ENCODE data around the gene ZBTB34.

Gene ZBTB34

GRCh38 chr9:126830827-126831226, 29.6 kb upstream of the ZBTB34 start:
- no peaks in the 10 kb centered on the region for H3K9me3 ChIP-seq (ENCODE audit: insufficient read depth, low read depth, low read length)
- no peaks in the 10 kb centered on the region for H3K4me1 ChIP-seq (ENCODE audit: insufficient read depth, low read length)
- H3K9ac ChIP-seq (ENCODE audit: low read depth, low read length), result no peak overlapping the region
- peaks cover 33% of the 10 kb centered on the region for H3K36me3 ChIP-seq (ENCODE audit: insufficient read depth, low read length)
- no peak overlapping the region for H3K4me3 ChIP-seq (ENCODE audit: low read length)
- no peak overlapping the region for H3K27ac ChIP-seq (ENCODE audit: low read depth, low read length)
- WGBS, result 93% methylated on average over 3 of the region's 3 CpGs
- H3K27me3 ChIP-seq (ENCODE audit: insufficient read depth, low read length), result no peaks in the 10 kb centered on the region

GRCh38 chr9:126832440-126832839, 28.0 kb upstream of the ZBTB34 start:
- 95% methylated on average over 9 of the region's 9 CpGs for WGBS
- peaks cover 34% of the 10 kb centered on the region for H3K36me3 ChIP-seq (ENCODE audit: insufficient read depth, low read length)
- H3K27ac ChIP-seq (ENCODE audit: low read depth, low read length), result no peak overlapping the region
- no peak overlapping the region for H3K4me3 ChIP-seq (ENCODE audit: low read length)
- H3K9ac ChIP-seq (ENCODE audit: low read depth, low read length), result no peak overlapping the region
- H3K27me3 ChIP-seq (ENCODE audit: insufficient read depth, low read length), result no peaks in the 10 kb centered on the region
- no peaks in the 10 kb centered on the region for H3K4me1 ChIP-seq (ENCODE audit: insufficient read depth, low read length)
- H3K9me3 ChIP-seq (ENCODE audit: insufficient read depth, low read depth, low read length), result no peaks in the 10 kb centered on the region

GRCh38 chr9:126833020-126833419, 27.4 kb upstream of the ZBTB34 start:
- 95% methylated on average over 24 of the region's 24 CpGs for WGBS
- H3K9ac ChIP-seq (ENCODE audit: low read depth, low read length), result no peak overlapping the region
- H3K27ac ChIP-seq (ENCODE audit: low read depth, low read length), result no peak overlapping the region
- no peaks in the 10 kb centered on the region for H3K4me1 ChIP-seq (ENCODE audit: insufficient read depth, low read length)
- no peaks in the 10 kb centered on the region for H3K9me3 ChIP-seq (ENCODE audit: insufficient read depth, low read depth, low read length)
- H3K4me3 ChIP-seq (ENCODE audit: low read length), result no peak overlapping the region
- H3K36me3 ChIP-seq (ENCODE audit: insufficient read depth, low read length), result peaks cover 34% of the 10 kb centered on the region
- H3K27me3 ChIP-seq (ENCODE audit: insufficient read depth, low read length), result no peaks in the 10 kb centered on the region

GRCh38 chr9:126833710-126834345, 26.6 kb upstream of the ZBTB34 start:
- Histone ChIP-seq H3K36me3 (ENCODE audit: insufficient read depth, low read length) (peaks cover 34% of the 10 kb centered on the region), H3K4me1 (ENCODE audit: insufficient read depth, low read length) (no peaks in the 10 kb centered on the region), H3K27me3 (ENCODE audit: insufficient read depth, low read length) (no peaks in the 10 kb centered on the region), H3K9me3 (ENCODE audit: insufficient read depth, low read depth, low read length) (no peaks in the 10 kb centered on the region), H3K4me3 (ENCODE audit: low read length) (no peak overlapping the region), H3K9ac (ENCODE audit: low read depth, low read length) (no peak overlapping the region), H3K27ac (ENCODE audit: low read depth, low read length) (no peak overlapping the region)
- 96% methylated on average over 8 of the region's 8 CpGs for WGBS

GRCh38 chr9:126834672-126835071, 25.8 kb upstream of the ZBTB34 start:
- H3K4me3 ChIP-seq (ENCODE audit: low read length), result no peak overlapping the region
- no peak overlapping the region for H3K27ac ChIP-seq (ENCODE audit: low read depth, low read length)
- H3K36me3 ChIP-seq (ENCODE audit: insufficient read depth, low read length), result peaks cover 34% of the 10 kb centered on the region
- no peaks in the 10 kb centered on the region for H3K27me3 ChIP-seq (ENCODE audit: insufficient read depth, low read length)
- 95% methylated on average over 2 of the region's 2 CpGs for WGBS
- no peak overlapping the region for H3K9ac ChIP-seq (ENCODE audit: low read depth, low read length)
- no peaks in the 10 kb centered on the region for H3K4me1 ChIP-seq (ENCODE audit: insufficient read depth, low read length)
- H3K9me3 ChIP-seq (ENCODE audit: insufficient read depth, low read depth, low read length), result no peaks in the 10 kb centered on the region

- Histone ChIP-seq H3K36me3 (ENCODE audit: insufficient read depth, low read length) (peaks cover 34% of the 10 kb centered on the region), H3K9ac (ENCODE audit: low read depth, low read length) (no peak overlapping the region), H3K4me3 (ENCODE audit: low read length) (no peak overlapping the region), H3K4me1 (ENCODE audit: insufficient read depth, low read length) (no peaks in the 10 kb centered on the region), H3K27me3 (ENCODE audit: insufficient read depth, low read length) (no peaks in the 10 kb centered on the region), H3K9me3 (ENCODE audit: insufficient read depth, low read depth, low read length) (no peaks in the 10 kb centered on the region), H3K27ac (ENCODE audit: low read depth, low read length) (no peak overlapping the region)
- 86% methylated on average over 1 of the region's 2 CpGs for WGBS
Measured at GRCh38 chr9:126836216-126836615, 24.2 kb upstream of the ZBTB34 start.

GRCh38 chr9:126838055-126838811, 22.2 kb upstream of the ZBTB34 start:
- 92% methylated on average over 7 of the region's 7 CpGs for WGBS
- Histone ChIP-seq H3K27ac (ENCODE audit: low read depth, low read length) (no peak overlapping the region), H3K36me3 (ENCODE audit: insufficient read depth, low read length) (peaks cover 22% of the 10 kb centered on the region), H3K9ac (ENCODE audit: low read depth, low read length) (no peak overlapping the region), H3K4me3 (ENCODE audit: low read length) (no peak overlapping the region), H3K27me3 (ENCODE audit: insufficient read depth, low read length) (no peaks in the 10 kb centered on the region), H3K9me3 (ENCODE audit: insufficient read depth, low read depth, low read length) (no peaks in the 10 kb centered on the region), H3K4me1 (ENCODE audit: insufficient read depth, low read length) (no peaks in the 10 kb centered on the region)

GRCh38 chr9:126838895-126839294, 21.5 kb upstream of the ZBTB34 start:
- peaks cover 16% of the 10 kb centered on the region for H3K36me3 ChIP-seq (ENCODE audit: insufficient read depth, low read length)
- 94% methylated on average over 12 of the region's 12 CpGs for WGBS
- H3K27me3 ChIP-seq (ENCODE audit: insufficient read depth, low read length), result no peaks in the 10 kb centered on the region
- no peaks in the 10 kb centered on the region for H3K4me1 ChIP-seq (ENCODE audit: insufficient read depth, low read length)
- no peak overlapping the region for H3K27ac ChIP-seq (ENCODE audit: low read depth, low read length)
- no peak overlapping the region for H3K9ac ChIP-seq (ENCODE audit: low read depth, low read length)
- no peak overlapping the region for H3K4me3 ChIP-seq (ENCODE audit: low read length)
- no peaks in the 10 kb centered on the region for H3K9me3 ChIP-seq (ENCODE audit: insufficient read depth, low read depth, low read length)

GRCh38 chr9:126839301-126839700, 21.1 kb upstream of the ZBTB34 start:
- H3K27ac ChIP-seq (ENCODE audit: low read depth, low read length), result no peak overlapping the region
- H3K36me3 ChIP-seq (ENCODE audit: insufficient read depth, low read length), result peaks cover 11% of the 10 kb centered on the region; the same call in 1 of the 2 replicates
- H3K9ac ChIP-seq (ENCODE audit: low read depth, low read length), result no peak overlapping the region
- 95% methylated on average over 8 of the region's 8 CpGs for WGBS
- no peak overlapping the region for H3K4me3 ChIP-seq (ENCODE audit: low read length)
- H3K9me3 ChIP-seq (ENCODE audit: insufficient read depth, low read depth, low read length), result no peaks in the 10 kb centered on the region
- no peaks in the 10 kb centered on the region for H3K27me3 ChIP-seq (ENCODE audit: insufficient read depth, low read length)
- H3K4me1 ChIP-seq (ENCODE audit: insufficient read depth, low read length), result no peaks in the 10 kb centered on the region

GRCh38 chr9:126842220-126842842, 18.1 kb upstream of the ZBTB34 start:
- Histone ChIP-seq H3K9ac (ENCODE audit: low read depth, low read length) (no peak overlapping the region), H3K27ac (ENCODE audit: low read depth, low read length) (no peak overlapping the region)
- WGBS, result 91% methylated on average over 13 of the region's 13 CpGs

GRCh38 chr9:126842977-126843799, 17.3 kb upstream of the ZBTB34 start:
- Histone ChIP-seq H3K9ac (ENCODE audit: low read depth, low read length) (no peak overlapping the region), H3K4me3 (ENCODE audit: low read length) (no peak overlapping the region), H3K36me3 (ENCODE audit: insufficient read depth, low read length) (no peaks in the 10 kb centered on the region), H3K27ac (ENCODE audit: low read depth, low read length) (no peak overlapping the region), H3K4me1 (ENCODE audit: insufficient read depth, low read length) (no peaks in the 10 kb centered on the region), H3K9me3 (ENCODE audit: insufficient read depth, low read depth, low read length) (no peaks in the 10 kb centered on the region), H3K27me3 (ENCODE audit: insufficient read depth, low read length) (no peaks in the 10 kb centered on the region)
- 90% methylated on average over 10 of the region's 10 CpGs for WGBS

More at GRCh38 chr9:126842220-126842842, 18.1 kb upstream of the ZBTB34 start:
- H3K27me3 ChIP-seq (ENCODE audit: insufficient read depth, low read length), result no peaks in the 10 kb centered on the region
- no peaks in the 10 kb centered on the region for H3K4me1 ChIP-seq (ENCODE audit: insufficient read depth, low read length)
- no peaks in the 10 kb centered on the region for H3K9me3 ChIP-seq (ENCODE audit: insufficient read depth, low read depth, low read length)
- H3K36me3 ChIP-seq (ENCODE audit: insufficient read depth, low read length), result no peaks in the 10 kb centered on the region
- no peak overlapping the region for H3K4me3 ChIP-seq (ENCODE audit: low read length)

Measured in HUES64 (cell line).